ENCODE measurements around the gene ITGB7. TPM values are rescaled to one million over a fixed set of nuclear protein-coding genes. Genes with fewer than 3 reads are reported as not detected.

Gene ITGB7
- total and polyA plus RNA-seq, 2 donors, result 1.6 to 1.7 TPM

DNA sequence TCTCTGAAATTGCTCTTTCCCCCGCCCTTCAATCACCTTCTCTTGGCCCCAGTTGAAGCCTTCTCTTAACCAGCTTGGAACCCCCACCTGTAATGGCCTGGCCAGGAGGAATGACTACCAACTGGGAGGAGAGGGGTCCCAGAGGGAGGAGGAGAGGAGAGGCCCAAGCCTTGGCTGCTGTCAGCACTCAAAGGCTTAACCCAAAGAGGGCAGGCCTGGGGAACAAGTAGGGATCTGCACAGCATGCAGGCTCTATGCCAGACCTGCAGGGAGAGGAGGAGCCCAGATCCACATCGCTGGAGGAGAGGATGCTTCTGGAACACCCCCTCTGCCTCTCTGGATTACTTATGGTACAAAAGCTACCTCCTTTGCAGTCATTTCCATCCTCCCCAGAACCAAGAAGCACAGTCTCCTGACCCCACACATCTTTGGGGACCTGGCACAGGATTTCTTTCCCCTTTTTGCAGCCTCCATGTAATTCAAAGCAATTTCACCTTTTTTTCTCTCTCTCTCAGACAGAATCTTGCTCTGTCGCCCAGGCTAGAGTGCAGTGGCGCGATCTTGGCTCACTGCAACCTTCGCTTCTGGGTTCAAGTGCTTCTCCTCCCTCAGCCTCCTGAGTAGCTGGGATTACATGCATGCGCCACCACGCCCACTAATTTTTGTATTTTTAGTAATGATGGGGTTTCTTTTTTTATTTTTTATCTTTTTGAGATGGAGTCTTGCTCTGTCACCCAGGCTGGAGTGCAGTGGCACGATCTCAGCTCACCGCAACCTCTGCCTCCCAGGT, 18.8 kb upstream of the ITGB7 start:
- no peak for DNase-seq (ENCODE audit: extremely low spot score)
- Histone ChIP-seq H3K36me3 (ENCODE audit: insufficient read depth) (no peaks in the 10 kb centered on the region), H3K4me1 (ENCODE audit: insufficient read depth) (no peaks in the 10 kb centered on the region), H3K4me3 (ENCODE audit: low read depth, low read length) (no peak overlapping the region), H3K27ac (ENCODE audit: low read depth) (no peak overlapping the region)
- WGBS, result 83% methylated on average over 10 of the region's 10 CpGs

- H3K4me1 ChIP-seq (ENCODE audit: insufficient read depth), result no peaks in the 10 kb centered on the region
- peak overlapping the region; percentile 65 for H3K27ac ChIP-seq (ENCODE audit: low read depth)
- WGBS, result 66% methylated on average over 10 of the region's 10 CpGs
- no peaks in the 10 kb centered on the region for H3K36me3 ChIP-seq (ENCODE audit: insufficient read depth)
- no peak overlapping the region for H3K4me3 ChIP-seq (ENCODE audit: low read depth, low read length)
- no peak for DNase-seq (ENCODE audit: extremely low spot score)
Measured at GRCh38 chr12:53224897-53225634, 18.0 kb upstream of the ITGB7 start.

DNA sequence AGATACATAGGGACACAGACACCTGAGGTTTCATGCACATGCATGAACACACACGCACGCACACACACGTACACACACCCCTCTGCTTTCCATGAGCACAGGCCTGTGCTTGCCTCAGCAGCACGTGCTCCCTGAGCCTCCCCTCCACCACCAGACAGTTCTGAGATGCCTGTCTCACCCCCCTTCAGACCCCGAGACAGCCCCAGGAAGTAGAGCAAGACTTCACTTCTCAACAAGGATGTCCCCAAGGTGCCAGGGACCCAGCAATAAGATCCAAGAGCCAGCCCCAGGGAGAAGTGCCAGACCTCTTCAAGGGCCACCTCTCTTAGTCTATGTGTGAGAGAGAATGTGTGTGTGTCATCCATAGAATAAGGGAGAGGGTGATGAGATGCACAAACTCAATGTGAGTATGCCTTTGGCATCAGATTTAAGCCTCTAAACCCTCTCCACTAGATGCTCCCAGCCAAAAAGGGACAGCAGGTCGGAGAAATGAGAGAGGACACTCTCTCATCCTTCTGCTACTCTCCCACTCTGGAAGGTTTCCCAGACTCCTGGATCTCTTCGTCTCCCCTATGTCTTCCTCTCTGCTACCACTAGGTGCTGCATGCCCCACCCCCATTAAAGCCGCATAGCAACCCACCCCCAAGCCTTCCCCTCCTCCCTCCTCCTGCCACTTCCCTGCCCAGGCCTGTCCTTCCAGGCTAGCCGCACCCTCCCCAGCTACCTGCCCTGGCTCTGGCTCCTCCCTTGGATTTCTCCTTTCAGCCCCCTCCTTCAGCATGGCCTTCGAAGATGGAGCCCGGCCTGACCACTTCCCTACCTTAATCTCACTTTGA, 17.2 kb upstream of the ITGB7 start:
- peak overlapping the region; percentile 65 for H3K27ac ChIP-seq (ENCODE audit: low read depth)
- no peaks in the 10 kb centered on the region for H3K36me3 ChIP-seq (ENCODE audit: insufficient read depth)
- DNase-seq (ENCODE audit: extremely low spot score), result no peak
- 49% methylated on average over 11 of the region's 11 CpGs for WGBS
- no peak overlapping the region for H3K4me3 ChIP-seq (ENCODE audit: low read depth, low read length)
- H3K4me1 ChIP-seq (ENCODE audit: insufficient read depth), result no peaks in the 10 kb centered on the region

GRCh38 chr12:53223389-53224060, 16.5 kb upstream of the ITGB7 start:
- no peak for DNase-seq (ENCODE audit: extremely low spot score)
- Histone ChIP-seq H3K36me3 (ENCODE audit: insufficient read depth) (no peaks in the 10 kb centered on the region), H3K4me3 (ENCODE audit: low read depth, low read length) (no peak overlapping the region), H3K4me1 (ENCODE audit: insufficient read depth) (no peaks in the 10 kb centered on the region), H3K27ac (ENCODE audit: low read depth) (peak overlapping the region; percentile 81)
- WGBS, result 14% methylated on average over 16 of the region's 16 CpGs

DNA sequence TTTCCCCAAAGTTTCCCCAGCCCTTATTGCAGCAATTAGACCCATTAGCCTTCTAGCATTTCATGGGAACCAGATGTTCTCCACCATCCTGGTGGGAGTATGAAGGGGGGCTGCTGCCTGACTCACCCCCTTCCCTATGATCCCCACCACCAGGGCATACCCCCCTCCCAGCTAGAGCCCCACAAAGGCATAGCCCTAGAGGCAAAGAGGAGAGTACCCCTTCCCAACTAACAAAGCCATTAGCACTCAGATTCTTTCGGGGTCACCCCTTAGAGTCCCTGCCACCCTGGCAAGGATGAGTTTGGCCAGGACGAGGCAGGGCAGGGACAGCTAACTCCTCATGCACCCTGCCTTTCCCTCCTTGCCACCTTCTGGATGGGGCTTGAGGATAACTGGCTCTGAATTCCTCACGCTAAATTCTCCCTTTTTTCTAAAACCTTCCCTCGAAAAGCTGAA, 15.8 kb upstream of the ITGB7 start:
- Histone ChIP-seq H3K36me3 (ENCODE audit: insufficient read depth) (no peaks in the 10 kb centered on the region), H3K27ac (ENCODE audit: low read depth) (peak overlapping the region; percentile 65), H3K4me3 (ENCODE audit: low read depth, low read length) (no peak overlapping the region), H3K4me1 (ENCODE audit: insufficient read depth) (no peaks in the 10 kb centered on the region)
- 43% methylated on average over 4 of the region's 4 CpGs for WGBS
- DNase-seq (ENCODE audit: extremely low spot score), result no peak

DNA sequence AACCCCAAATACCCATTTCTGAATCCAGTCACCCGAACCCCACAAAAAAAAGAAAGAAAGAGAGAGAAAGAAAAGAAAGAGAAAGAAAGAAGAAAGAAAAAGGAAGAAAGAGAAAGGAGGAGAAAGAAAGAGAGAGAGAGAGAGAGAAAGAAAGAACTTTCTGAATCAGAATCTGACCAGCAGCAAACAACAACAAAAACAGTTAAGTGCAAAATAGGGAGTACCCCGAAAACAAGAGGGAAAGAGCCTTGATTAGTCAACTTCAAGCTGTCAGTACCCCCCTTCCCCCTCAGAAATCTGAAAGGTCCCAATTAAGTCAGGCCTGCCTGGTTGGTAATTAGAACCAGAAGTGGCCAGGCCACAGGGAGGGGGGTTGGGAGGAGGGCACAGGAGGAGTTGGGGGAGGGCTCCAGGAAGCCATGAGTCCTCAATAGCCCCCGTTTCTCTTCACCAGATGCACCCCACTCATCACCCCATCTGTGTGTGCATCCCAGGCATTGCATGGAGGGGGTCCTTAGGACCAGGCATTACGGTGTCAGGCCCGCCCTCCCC, 15.2 kb upstream of the ITGB7 start:
- 44% methylated on average over 5 of the region's 5 CpGs for WGBS
- H3K4me1 ChIP-seq (ENCODE audit: insufficient read depth), result no peaks in the 10 kb centered on the region
- DNase-seq (ENCODE audit: extremely low spot score), result no peak

GRCh38 chr12:53221203-53222080, 14.4 kb upstream of the ITGB7 start:
- DNase-seq (ENCODE audit: extremely low spot score), result no peak
- WGBS, result 1% methylated on average over 72 of the region's 72 CpGs
- Histone ChIP-seq H3K4me1 (ENCODE audit: insufficient read depth) (no peaks in the 10 kb centered on the region), H3K36me3 (ENCODE audit: insufficient read depth) (no peaks in the 10 kb centered on the region), H3K4me3 (ENCODE audit: low read depth, low read length) (peak overlapping the region; percentile 82), H3K27ac (ENCODE audit: low read depth) (peak overlapping the region; percentile 98)

More for the DNA sequence above, 15.2 kb upstream of the ITGB7 start:
- no peak overlapping the region for H3K4me3 ChIP-seq (ENCODE audit: low read depth, low read length)
- H3K36me3 ChIP-seq (ENCODE audit: insufficient read depth), result no peaks in the 10 kb centered on the region
- H3K27ac ChIP-seq (ENCODE audit: low read depth), result peak overlapping the region; percentile 98

- Histone ChIP-seq H3K27ac (ENCODE audit: low read depth) (no peak overlapping the region), H3K4me3 (ENCODE audit: low read depth, low read length) (peak overlapping the region; percentile 82), H3K36me3 (ENCODE audit: insufficient read depth) (no peaks in the 10 kb centered on the region), H3K4me1 (ENCODE audit: insufficient read depth) (no peaks in the 10 kb centered on the region)
- WGBS, result under 1% methylated on average over 42 of the region's 42 CpGs
- DNase-seq (ENCODE audit: extremely low spot score), result peak; percentile 74
Measured at GRCh38 chr12:53220694-53221202, 13.7 kb upstream of the ITGB7 start.

GRCh38 chr12:53219956-53220693, 13.1 kb upstream of the ITGB7 start:
- H3K4me1 ChIP-seq (ENCODE audit: insufficient read depth), result no peaks in the 10 kb centered on the region
- under 1% methylated on average over 51 of the region's 53 CpGs for WGBS
- H3K36me3 ChIP-seq (ENCODE audit: insufficient read depth), result peaks cover under 1% of the 10 kb centered on the region
- peak overlapping the region; percentile 42 for H3K27ac ChIP-seq (ENCODE audit: low read depth)
- peak overlapping the region; percentile 82 for H3K4me3 ChIP-seq (ENCODE audit: low read depth, low read length)
- DNase-seq (ENCODE audit: extremely low spot score), result no peak

GRCh38 chr12:53219292-53219955, 12.4 kb upstream of the ITGB7 start:
- Histone ChIP-seq H3K27ac (ENCODE audit: low read depth) (peak overlapping the region; percentile 42), H3K36me3 (ENCODE audit: insufficient read depth) (peaks cover 4% of the 10 kb centered on the region), H3K4me3 (ENCODE audit: low read depth, low read length) (peak overlapping the region; percentile 82), H3K4me1 (ENCODE audit: insufficient read depth) (no peaks in the 10 kb centered on the region)
- WGBS, result 3% methylated on average over 27 of the region's 27 CpGs
- no peak for DNase-seq (ENCODE audit: extremely low spot score)
